H1 (cell line): Measurements from ENCODE around the gene ENOX2. TPM values are rescaled to one million over a fixed set of nuclear protein-coding genes. Genes with fewer than 3 reads are reported as not detected.

Experiments
- CTCF ChIA-PET: fragments of 300-600 bp; sonication (Branson Sonifier 250); formaldehyde crosslinking; loops from one replicate; lab custom pipeline; 2021; ENCODE audit not compliant: partially characterized antibody; lab: Charles Lee
- POLR2A ChIA-PET: fragments of 300-600 bp; sonication (Branson Sonifier 250); formaldehyde crosslinking; loops from one replicate; lab custom pipeline; 2021; ENCODE audit warnings: inconsistent platforms; ENCODE audit not compliant: partially characterized antibody; lab: Charles Lee
- DNase-seq, 2 experiments: peaks; one replicate each; pipeline versions ENCODE4 v3.0.0 to v3.0.0-alpha.2; 2010 to 2022; ENCODE audit warnings: low spot score in 2 of 2, low read depth in 1 of 2, mixed read lengths in 1 of 2
- FAIRE-seq: peaks from 2 replicates; lab custom pipeline; 2011; peaks lifted over from hg19 to GRCh38; lab: Jason Lieb, UNC
- H2AFZ ChIP-seq: 2 replicates; pipeline ENCODE4 v1.8.1; 2012; ENCODE audit warnings: low read length, inconsistent platforms
- H2AK5ac ChIP-seq: 2 replicates; pipeline ENCODE4 v1.6.1; 2013; ENCODE audit warnings: low read depth, low read length
- H2BK120ac ChIP-seq: replicated peaks from 2 replicates; pipeline ENCODE3; 2013; ENCODE audit warnings: low read depth, low read length, inconsistent platforms
- H2BK12ac ChIP-seq: 2 replicates; pipeline ENCODE4 v1.6.1; 2013; ENCODE audit warnings: low read depth, low read length
- H2BK15ac ChIP-seq: 2 replicates; pipeline ENCODE4 v1.6.1; 2013; ENCODE audit warnings: low read length
- H2BK20ac ChIP-seq: 2 replicates; pipeline ENCODE4 v1.6.1; 2013; ENCODE audit warnings: low read length
- H2BK5ac ChIP-seq: 2 replicates; pipeline ENCODE4 v1.6.1; 2013; ENCODE audit warnings: low read depth, low read length
- H3K14ac ChIP-seq: 2 replicates; pipeline ENCODE4 v1.6.1; 2013; ENCODE audit warnings: inconsistent platforms; ENCODE audit not compliant: insufficient read length
- H3K18ac ChIP-seq: 2 replicates; pipeline ENCODE4 v1.6.1; 2013; ENCODE audit warnings: low read length; ENCODE audit errors: extremely low read depth
- H3K23ac ChIP-seq: 2 replicates; pipeline ENCODE4 v1.6.1; 2013; ENCODE audit warnings: inconsistent platforms; ENCODE audit not compliant: insufficient read length
- H3K23me2 ChIP-seq: 2 replicates; pipeline ENCODE4 v1.6.1; 2013; ENCODE audit warnings: low read depth, low read length
- H3K27ac ChIP-seq: 2 replicates; pipeline ENCODE4 v1.6.1; 2011; ENCODE audit warnings: low read depth, low read length, inconsistent platforms
- H3K27me3 ChIP-seq, 4 experiments: replicated peaks in 1 of 4; 1 replicate in 1 of 4; 2 replicates in 3 of 4; pipeline versions ENCODE4 v1.6.1 to v1.8.1; 2011 to 2013; ENCODE audit warnings: low read length in 3 of 4, mild to moderate bottlenecking in 3 of 4, inconsistent platforms in 2 of 4, mixed read lengths in 2 of 4, moderate library complexity in 1 of 4; ENCODE audit not compliant: control insufficient read depth in 3 of 4, insufficient read depth in 3 of 4; ENCODE audit errors: extremely low read depth in 1 of 4
- H3K36me3 ChIP-seq, 4 experiments: 2 replicates each; pipeline versions ENCODE4 v1.6.1 to v1.8.1; 2011 to 2013; ENCODE audit warnings: mild to moderate bottlenecking in 4 of 4, low read length in 3 of 4, moderate library complexity in 2 of 4, control low read depth in 1 of 4, inconsistent platforms in 1 of 4; ENCODE audit not compliant: insufficient read depth in 4 of 4, control insufficient read depth in 2 of 4
- H3K4ac ChIP-seq: replicated peaks from 2 replicates; pipeline ENCODE3; 2013; ENCODE audit warnings: low read length, low read depth, mixed read lengths, inconsistent platforms; ENCODE audit not compliant: insufficient read length
- H3K4me1 ChIP-seq, 4 experiments: replicated peaks in 1 of 4; 1 replicate in 1 of 4; 2 replicates in 3 of 4; pipeline versions ENCODE4 v1.6.1 to v1.8.1; 2011 to 2013; ENCODE audit warnings: low read length in 3 of 4, inconsistent platforms in 2 of 4, mixed read lengths in 1 of 4; ENCODE audit not compliant: insufficient read depth in 4 of 4, control insufficient read depth in 3 of 4
- H3K4me2 ChIP-seq, 2 experiments: 2 replicates each; pipeline versions ENCODE4 v1.6.1 to v1.8.1; 2011 to 2013; ENCODE audit warnings: low read depth in 2 of 2, low read length in 2 of 2, control low read depth in 1 of 2, inconsistent platforms in 1 of 2, mild to moderate bottlenecking in 1 of 2; ENCODE audit not compliant: insufficient read depth in 1 of 2
- H3K4me3 ChIP-seq, 4 experiments: fragments of 200-600, 300-600 bp in 1 of 4; sonication (generic), shearing (Covaris generic), sonication (Bioruptor Twin) in 1 of 4; 2 replicates each; pipeline versions ENCODE4 v1.5.1 to v1.8.1; 2011 to 2016; ENCODE audit warnings: low read length in 4 of 4, low read depth in 3 of 4, control low read depth in 2 of 4, inconsistent platforms in 2 of 4, mild to moderate bottlenecking in 2 of 4, mixed read lengths in 1 of 4, moderate library complexity in 1 of 4; ENCODE audit not compliant: insufficient read depth in 2 of 4; ENCODE audit errors: extremely low read depth in 1 of 4
- H3K56ac ChIP-seq: replicated peaks from 2 replicates; pipeline ENCODE3; 2013; ENCODE audit warnings: low read depth, mild to moderate bottlenecking, mixed read lengths, low read length, inconsistent platforms; ENCODE audit not compliant: insufficient read length
- H3K79me1 ChIP-seq: 2 replicates; pipeline ENCODE4 v1.6.1; 2013; ENCODE audit warnings: low read depth, low read length, control low read depth
- H3K79me2 ChIP-seq, 2 experiments: 2 replicates each; pipeline versions ENCODE4 v1.6.1 to v1.8.1; 2012 to 2013; ENCODE audit warnings: low read length in 2 of 2, mild to moderate bottlenecking in 2 of 2, inconsistent platforms in 1 of 2; ENCODE audit not compliant: insufficient read depth in 2 of 2, control insufficient read depth in 1 of 2
- H3K9ac ChIP-seq, 4 experiments: replicated peaks in 1 of 4; 1 replicate in 1 of 4; 2 replicates in 3 of 4; pipeline versions ENCODE4 v1.6.1 to v1.8.1; 2011 to 2013; ENCODE audit warnings: low read depth in 3 of 4, low read length in 3 of 4, control low read depth in 2 of 4, mild to moderate bottlenecking in 2 of 4, moderate library complexity in 2 of 4, inconsistent platforms in 1 of 4; ENCODE audit errors: extremely low read depth in 1 of 4
- H3K9me3 ChIP-seq, 2 experiments: 2 replicates each; pipeline versions ENCODE4 v1.6.1 to v1.8.1; 2012 to 2013; ENCODE audit warnings: mild to moderate bottlenecking in 2 of 2, moderate library complexity in 2 of 2, control low read depth in 1 of 2, inconsistent platforms in 1 of 2, low read depth in 1 of 2, low read length in 1 of 2, mixed read lengths in 1 of 2; ENCODE audit not compliant: insufficient read depth in 2 of 2
- H4K20me1 ChIP-seq, 2 experiments: replicated peaks in 1 of 2; 2 replicates each; pipeline versions ENCODE3 to v1.8.1; 2011 to 2013; ENCODE audit warnings: inconsistent platforms in 2 of 2, low read length in 2 of 2, mild to moderate bottlenecking in 1 of 2; ENCODE audit not compliant: insufficient read depth in 2 of 2, control insufficient read depth in 1 of 2
- H4K5ac ChIP-seq: 2 replicates; pipeline ENCODE4 v1.6.1; 2013; ENCODE audit warnings: low read length, low read depth, mixed read lengths, inconsistent platforms; ENCODE audit not compliant: insufficient read length
- H4K8ac ChIP-seq: 2 replicates; pipeline ENCODE4 v1.8.0; 2013; ENCODE audit warnings: mild to moderate bottlenecking, moderate library complexity, low read length, inconsistent platforms; ENCODE audit not compliant: insufficient read depth; ENCODE audit errors: extremely low read depth
- H4K91ac ChIP-seq: replicated peaks from 2 replicates; pipeline ENCODE3; 2013; ENCODE audit warnings: low read length, mixed read lengths, inconsistent platforms; ENCODE audit not compliant: insufficient read length
- CTCF ChIP-seq, 3 experiments: IDR thresholded peaks; 1 replicate in 2 of 3; 2 replicates in 1 of 3; pipeline versions ENCODE4 v1.5.1 to v1.6.1; 2011; ENCODE audit warnings: low read length in 3 of 3, mild to moderate bottlenecking in 3 of 3, inconsistent platforms in 2 of 3, low read depth in 1 of 3, moderate library complexity in 1 of 3; ENCODE audit not compliant: insufficient read depth in 1 of 3; ENCODE audit errors: control extremely low read depth in 1 of 3
- GTF2F1 ChIP-seq: IDR thresholded peaks from 2 replicates; pipeline ENCODE4 v1.6.1; 2012; ENCODE audit warnings: low read depth, low read length, improper control_type of control experiment, borderline replicate concordance
- SRF ChIP-seq: IDR thresholded peaks from 2 replicates; pipeline ENCODE4 v1.6.1; 2011; ENCODE audit warnings: mild to moderate bottlenecking, low read depth, low read length, moderate library complexity
- TAF1 ChIP-seq: IDR thresholded peaks from 2 replicates; pipeline ENCODE4 v1.6.1; 2011; ENCODE audit warnings: mild to moderate bottlenecking, low read depth, low read length
- TBP ChIP-seq: IDR thresholded peaks from 2 replicates; pipeline ENCODE4 v1.6.1; 2011; ENCODE audit warnings: low read depth, low read length, improper control_type of control experiment
- TEAD4 ChIP-seq: IDR thresholded peaks from 2 replicates; pipeline ENCODE4 v1.6.1; 2012; ENCODE audit warnings: low read depth, low read length, inconsistent platforms, mixed read lengths
- WGBS, 2 experiments: shearing (Covaris generic) in 1 of 2; methylation state at CpG; one replicate each; pipeline versions ENCODE4 v1.1.6 to v1.1.7; 2013 to 2015; ENCODE audit warnings: low lambda C conversion rate in 2 of 2, mixed read lengths in 2 of 2, inconsistent platforms in 1 of 2, low coverage in 1 of 2, missing lambda C conversion rate in 1 of 2; ENCODE audit not compliant: insufficient replicate concordance in 2 of 2, insufficient coverage in 1 of 2, insufficient read length in 1 of 2; ENCODE audit errors: extremely low coverage in 1 of 2, missing lambda C conversion rate in 1 of 2; 5-methylcytosine and 5-hydroxymethylcytosine counted together
- polyA plus RNA-seq, 7 experiments: library from polyadenylated mRNA; depleted of rRNA in 3 of 7; stranded (reverse) in 5 of 7; unstranded in 2 of 7; fragments of >200 nt in 5 of 7; fragments of 200-250 nt in 2 of 7; gene quantifications; 1 replicate in 5 of 7; 2 replicates in 1 of 7; 4 replicates in 1 of 7; pipeline versions ENCODE4 v1.2.1 to v1.2.3, GENCODE V29; 2011 to 2013; ENCODE audit warnings: missing spikeins in 2 of 7, mixed read lengths in 2 of 7
- total RNA-seq: library from RNA; stranded (reverse); fragmentation: NEBNext Ultra II Directional; extraction: Animal tissue kit (Norgen Biotek cat#: 25700); gene quantifications from 2 replicates; pipeline ENCODE4 v1.2.1, GENCODE V29; 2021

The ENOX2 gene
- total and polyA plus RNA-seq, 2 of the 8 experiments (the other 6 are each of a cell fraction or from before 2014, with no cell fraction given) = 4.5 to 12.3 TPM

DNA sequence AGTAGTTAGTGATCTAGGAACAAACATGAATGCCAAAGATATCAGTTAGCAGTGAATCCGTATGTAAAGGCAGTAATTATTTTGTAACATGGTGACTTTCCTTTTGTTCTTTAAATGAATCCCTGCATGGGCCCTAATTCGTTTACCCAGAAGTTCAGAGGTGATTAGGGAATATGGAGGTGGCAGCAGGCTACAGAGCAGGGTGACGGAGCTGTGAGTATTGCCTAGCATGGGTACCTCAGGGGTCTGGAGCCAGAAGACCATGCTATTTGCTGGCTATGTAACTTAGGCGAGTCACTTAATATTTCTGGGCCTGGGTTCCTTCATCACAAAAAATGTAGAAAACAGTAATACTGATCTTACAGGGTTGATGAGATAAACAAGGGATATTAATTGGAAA is 184.9 kb downstream of the ENOX2 start:
- H3K4me2 ChIP-seq = no peak overlapping the region; a peak in 1 of 4 replicates
- H2BK5ac ChIP-seq = no peak overlapping the region
- ChIA-PET POLR2A (no interaction called here), CTCF (interaction anchor here (1.2 kb wide), 1 partner anchor 9 kb away, joined by 4 read pairs; no protein-coding TSS in a partner anchor)
- H2BK12ac ChIP-seq = no peak overlapping the region
- FAIRE-seq = no peak
- no peak for DNase-seq
- no peak overlapping the region for H3K23ac ChIP-seq
- no peak overlapping the region for H3K18ac ChIP-seq
- H3K4me1 ChIP-seq = peaks cover 0 to 5% (median 0%) of the 10 kb centered on the region in 4 experiments; a peak in 2 of 7 replicates
- H3K4me3 ChIP-seq = no peak overlapping the region
- WGBS, 2 experiments = 41% methylated on average over 4 of the region's 4 CpGs; no CpG with 5 or more reads in 1 of the 2 experiments
- H3K9ac ChIP-seq = no peak overlapping the region
- H3K23me2 ChIP-seq = no peaks in the 10 kb centered on the region
- H3K27ac ChIP-seq = no peak overlapping the region
- no peak overlapping the region for H2BK20ac ChIP-seq
- H4K8ac ChIP-seq = no peak overlapping the region
- H3K79me1 ChIP-seq = no peaks in the 10 kb centered on the region
- H3K36me3 ChIP-seq = no peaks in the 10 kb centered on the region
- H2AFZ ChIP-seq = no peak overlapping the region
- H2AK5ac ChIP-seq = no peak overlapping the region
- H2BK15ac ChIP-seq = no peak overlapping the region
- no peak for TF ChIP-seq TAF1
- TF ChIP-seq SRF = no peak
- TF ChIP-seq TBP = no peak
- TF ChIP-seq GTF2F1 = no peak
- TF ChIP-seq TEAD4 = no peak
- TF ChIP-seq CTCF (IDR thresholded peaks at IDR 0.05; ENCODE audit: control extremely low read depth in 1 of 3, insufficient read depth in 1 of 3, low read depth in 1 of 3, low read length in 3 of 3) = no peak
- H3K14ac ChIP-seq = no peak overlapping the region
- no peak overlapping the region for H4K91ac ChIP-seq
- no peak overlapping the region for H4K5ac ChIP-seq
- H4K20me1 ChIP-seq = no peaks in the 10 kb centered on the region
- no peaks in the 10 kb centered on the region for H3K9me3 ChIP-seq
- H3K79me2 ChIP-seq = no peaks in the 10 kb centered on the region
- H2BK120ac ChIP-seq = no peak overlapping the region
- H3K27me3 ChIP-seq = no peaks in the 10 kb centered on the region
- no peak overlapping the region for H3K4ac ChIP-seq
- H3K56ac ChIP-seq = no peak overlapping the region
